Loucy (cell line): Measurements from ENCODE around the gene LACTB.

ENCODE experiments used
- H2AFZ ChIP-seq: fragments of 200-600 bp; sonication (generic); 2 replicates; pipeline ENCODE4 v1.6.0; 2016; ENCODE audit warnings: antibody characterized with exemption, mild to moderate bottlenecking, low read length, moderate library complexity
- H3F3A ChIP-seq: fragments of 200-600 bp; 2 replicates; pipeline ENCODE4 v1.6.0; 2016; ENCODE audit warnings: antibody characterized with exemption, low read depth, mild to moderate bottlenecking
- H3K27me3 ChIP-seq: fragments of 200-600 bp; sonication (generic); 2 replicates; pipeline ENCODE4 v1.6.1; 2014; ENCODE audit warnings: low read length, mild to moderate bottlenecking; ENCODE audit not compliant: insufficient read depth, poor library complexity, severe bottlenecking
- H3K36me3 ChIP-seq: fragments of 200-600 bp; sonication (generic); 2 replicates; pipeline ENCODE4 v1.6.1; 2016; ENCODE audit warnings: low read length; ENCODE audit not compliant: insufficient read depth
- H3K4me1 ChIP-seq: fragments of 200-600 bp; sonication (generic); 2 replicates; pipeline ENCODE4 v1.5.1; 2014; ENCODE audit warnings: low read length, mild to moderate bottlenecking; ENCODE audit not compliant: insufficient read depth, poor library complexity, severe bottlenecking
- H3K4me2 ChIP-seq: fragments of 200-600 bp; sonication (generic); 2 replicates; pipeline ENCODE4 v1.6.0; 2014; ENCODE audit warnings: antibody characterized with exemption, low read length, low read depth, mild to moderate bottlenecking; ENCODE audit not compliant: poor library complexity, severe bottlenecking
- H3K4me3 ChIP-seq: fragments of 200-600 bp; sonication (generic); 2 replicates; pipeline ENCODE4 v1.5.1; 2014; ENCODE audit warnings: low read length, mild to moderate bottlenecking, mixed read lengths; ENCODE audit not compliant: poor library complexity, severe bottlenecking
- H3K79me2 ChIP-seq: fragments of 200-600 bp; sonication (generic); 2 replicates; pipeline ENCODE4 v1.6.1; 2014; ENCODE audit warnings: low read length; ENCODE audit not compliant: insufficient read depth
- H3K9ac ChIP-seq: fragments of 200-600 bp; sonication (generic); 2 replicates; pipeline ENCODE4 v1.6.0; 2014; ENCODE audit warnings: mild to moderate bottlenecking, low read depth, low read length, moderate library complexity; ENCODE audit not compliant: poor library complexity, severe bottlenecking
- H3K9me2 ChIP-seq: fragments of 200-600 bp; sonication (generic); replicated peaks from 2 replicates; pipeline ENCODE4 v1.6.1; 2016; ENCODE audit warnings: low read depth, low read length, mixed read lengths
- H3K9me3 ChIP-seq: fragments of 200-600 bp; sonication (generic); 2 replicates; pipeline ENCODE4 v1.6.1; 2014; ENCODE audit warnings: mild to moderate bottlenecking, antibody characterized with exemption, low read length, low read depth; ENCODE audit not compliant: insufficient read depth
- H4K20me1 ChIP-seq: fragments of 200-600 bp; sonication (generic); 2 replicates; pipeline ENCODE4 v1.6.0; 2014; ENCODE audit warnings: antibody characterized with exemption, low read length, mild to moderate bottlenecking; ENCODE audit not compliant: insufficient read depth, poor library complexity, severe bottlenecking
- CTCF ChIP-seq: fragments of 200-600 bp; sonication (generic); conservative IDR thresholded peaks from 2 replicates; pipeline ENCODE4 v1.5.1; 2014; ENCODE audit warnings: mild to moderate bottlenecking, antibody characterized with exemption, low read length
- EZH2phosphoT487 ChIP-seq: fragments of 200-600 bp; IDR thresholded peaks from 2 replicates; pipeline ENCODE4 v1.6.1; 2018; ENCODE audit warnings: antibody characterized with exemption, mild to moderate bottlenecking, moderate library complexity, borderline replicate concordance

LACTB gene

GRCh38 chr15:63185206-63185605 is 63.5 kb downstream of the LACTB start:
- H3K27me3 ChIP-seq, result no peaks in the 10 kb centered on the region
- no peak for TF ChIP-seq CTCF
- no peak for TF ChIP-seq EZH2phosphoT487
- H3K9ac ChIP-seq, result no peak overlapping the region
- H2AFZ ChIP-seq, result no peak overlapping the region
- H3K9me2 ChIP-seq, result no peaks in the 10 kb centered on the region
- H3K4me3 ChIP-seq, result no peak overlapping the region
- no peak overlapping the region for H3K4me2 ChIP-seq
- peaks cover 8% of the 10 kb centered on the region for H3K79me2 ChIP-seq
- H3K4me1 ChIP-seq, result peaks cover 7% of the 10 kb centered on the region
- H3K9me3 ChIP-seq, result no peaks in the 10 kb centered on the region
- H3K36me3 ChIP-seq, result no peaks in the 10 kb centered on the region
- no peaks in the 10 kb centered on the region for H4K20me1 ChIP-seq
- H3F3A ChIP-seq, result no peaks in the 10 kb centered on the region

- Histone ChIP-seq H3K4me3 (no peak overlapping the region), H3K79me2 (peaks cover 17% of the 10 kb centered on the region), H3K4me1 (peaks cover 13% of the 10 kb centered on the region), H2AFZ (no peak overlapping the region), H3K9ac (no peak overlapping the region), H3K9me3 (no peaks in the 10 kb centered on the region), H3K27me3 (no peaks in the 10 kb centered on the region), H4K20me1 (peaks cover 6% of the 10 kb centered on the region), H3K36me3 (no peaks in the 10 kb centered on the region), H3K9me2 (no peaks in the 10 kb centered on the region), H3F3A (no peaks in the 10 kb centered on the region), H3K4me2 (no peak overlapping the region)
- TF ChIP-seq CTCF, result no peak
- no peak for TF ChIP-seq EZH2phosphoT487
Measured at GRCh38 chr15:63186065-63186464, 64.4 kb downstream of the LACTB start.

- no peaks in the 10 kb centered on the region for H3K9me2 ChIP-seq
- no peaks in the 10 kb centered on the region for H3K36me3 ChIP-seq
- no peak overlapping the region for H3K4me3 ChIP-seq
- no peak overlapping the region for H3K4me2 ChIP-seq
- H3K27me3 ChIP-seq, result no peaks in the 10 kb centered on the region
- H2AFZ ChIP-seq, result no peak overlapping the region
- H3K79me2 ChIP-seq, result peaks cover 27% of the 10 kb centered on the region
- H3F3A ChIP-seq, result peaks cover 9% of the 10 kb centered on the region
- H3K9ac ChIP-seq, result no peak overlapping the region
- no peaks in the 10 kb centered on the region for H3K9me3 ChIP-seq
- TF ChIP-seq EZH2phosphoT487 (no peak), CTCF (no peak)
- peaks cover 9% of the 10 kb centered on the region for H4K20me1 ChIP-seq
- H3K4me1 ChIP-seq, result peaks cover 27% of the 10 kb centered on the region
Measured at GRCh38 chr15:63187589-63188226, 66.0 kb downstream of the LACTB start.
